Neural progenitor cell (in vitro differentiated cells): ENCODE data around the gene SDK2. TPM values are rescaled to one million over a fixed set of nuclear protein-coding genes. Genes with fewer than 3 reads are reported as not detected.

Experiments used
- DNase-seq: peaks from one replicate; pipeline ENCODE4 v3.0.0-alpha.2; 2016; ENCODE audit warnings: low spot score
- H2AFZ ChIP-seq: fragments of 200-600 bp; sonication (generic); replicated peaks from 2 replicates; pipeline ENCODE4 v1.6.1; 2016; ENCODE audit warnings: antibody characterized with exemption
- H3F3A ChIP-seq: fragments of 200-600 bp; sonication (generic); 2 replicates; pipeline ENCODE4 v1.6.1; 2016; ENCODE audit warnings: antibody characterized with exemption, low read depth
- H3K27ac ChIP-seq: fragments of 200-600 bp; sonication (generic); 2 replicates; pipeline ENCODE4 v1.5.1; 2016; ENCODE audit warnings: mild to moderate bottlenecking
- H3K27me3 ChIP-seq: fragments of 200-600 bp; sonication (generic); 2 replicates; pipeline ENCODE4 v1.6.1; 2016; ENCODE audit warnings: mild to moderate bottlenecking, moderate library complexity
- H3K36me3 ChIP-seq: fragments of 200-600 bp; sonication (generic); 2 replicates; pipeline ENCODE4 v1.5.1; 2016
- H3K4me1 ChIP-seq: fragments of 200-600 bp; sonication (generic); 2 replicates; pipeline ENCODE4 v1.6.1; 2016; ENCODE audit warnings: mixed run types
- H3K4me2 ChIP-seq: fragments of 200-600 bp; sonication (generic); 2 replicates; pipeline ENCODE4 v1.6.1; 2016
- H3K4me3 ChIP-seq: fragments of 200-600 bp; sonication (generic); 2 replicates; pipeline ENCODE4 v1.5.1; 2016
- H3K79me2 ChIP-seq: fragments of 200-600 bp; sonication (generic); 2 replicates; pipeline ENCODE4 v1.6.1; 2016; ENCODE audit warnings: low read depth
- H3K9ac ChIP-seq: fragments of 200-600 bp; sonication (generic); 2 replicates; pipeline ENCODE4 v1.6.1; 2016
- H3K9me3 ChIP-seq: fragments of 200-600 bp; sonication (generic); 2 replicates; pipeline ENCODE4 v1.5.1; 2016; ENCODE audit warnings: low read depth
- H4K20me1 ChIP-seq: fragments of 200-600 bp; sonication (generic); 2 replicates; pipeline ENCODE4 v1.6.1; 2016; ENCODE audit warnings: low read depth
- H3K27ac Mint-ChIP-seq: 3 replicates; pipeline ENCODE4 v1.8.0; 2021; ENCODE audit warnings: mixed read lengths
- H3K27me3 Mint-ChIP-seq: 2 replicates; pipeline ENCODE4 v1.8.0; 2022; ENCODE audit warnings: low read depth, mild to moderate bottlenecking, inconsistent platforms, moderate library complexity, mixed read lengths; ENCODE audit not compliant: insufficient read depth
- H3K36me3 Mint-ChIP-seq: 3 replicates; pipeline ENCODE4 v1.8.0; 2021; ENCODE audit warnings: mixed read lengths
- H3K4me1 Mint-ChIP-seq: 3 replicates; pipeline ENCODE4 v1.8.0; 2021; ENCODE audit warnings: mixed read lengths
- H3K4me3 Mint-ChIP-seq: 3 replicates; pipeline ENCODE4 v1.8.0; 2021; ENCODE audit warnings: mild to moderate bottlenecking, moderate library complexity, mixed read lengths
- H3K9me3 Mint-ChIP-seq: 3 replicates; pipeline ENCODE4 v1.8.0; 2020; ENCODE audit warnings: mixed read lengths
- CTCF ChIP-seq: fragments of 200-600 bp; sonication (generic); IDR thresholded peaks from 2 replicates; pipeline ENCODE4 v1.5.1; 2017; ENCODE audit warnings: antibody characterized with exemption, mild to moderate bottlenecking
- EZH2 ChIP-seq: fragments of 200-600 bp; sonication (generic); IDR thresholded peaks from 2 replicates; pipeline ENCODE4 v1.6.1; 2017; ENCODE audit warnings: antibody characterized with exemption, mild to moderate bottlenecking, moderate library complexity
- EZH2phosphoT487 ChIP-seq: fragments of 200-600 bp; sonication (generic); IDR thresholded peaks from 2 replicates; pipeline ENCODE4 v1.6.1; 2017; ENCODE audit warnings: antibody characterized with exemption
- total RNA-seq: library from RNA; depleted of rRNA; stranded (reverse); fragments of >200 nt; gene quantifications from 2 replicates; pipeline ENCODE4 v1.2.3, GENCODE V29; 2015; ENCODE audit warnings: low replicate concordance

Gene SDK2
- total RNA-seq, 1 donor from 2014 or later: 15.3 TPM

- no peaks in the 10 kb centered on the region for H3K9me3 Mint-ChIP-seq
- no peak overlapping the region for H2AFZ ChIP-seq
- no peaks in the 10 kb centered on the region for H3K36me3 ChIP-seq
- no peak overlapping the region for H3K4me3 Mint-ChIP-seq
- H4K20me1 ChIP-seq: peaks cover 100% of the 10 kb centered on the region
- no peaks in the 10 kb centered on the region for H3F3A ChIP-seq
- H3K27ac ChIP-seq: no peak overlapping the region
- peaks cover 83% of the 10 kb centered on the region for H3K4me1 Mint-ChIP-seq
- peaks cover 17% of the 10 kb centered on the region for H3K79me2 ChIP-seq
- no peaks in the 10 kb centered on the region for H3K27me3 ChIP-seq
- H3K36me3 Mint-ChIP-seq: no peaks in the 10 kb centered on the region
- H3K27me3 Mint-ChIP-seq: peaks cover 9% of the 10 kb centered on the region
- H3K27ac Mint-ChIP-seq: peak overlapping the region; percentile 1
- no peak overlapping the region for H3K4me3 ChIP-seq
- H3K4me2 ChIP-seq: no peak overlapping the region
- peaks cover 54% of the 10 kb centered on the region for H3K4me1 ChIP-seq
- H3K9me3 ChIP-seq: no peaks in the 10 kb centered on the region
- no peak for DNase-seq
- TF ChIP-seq EZH2: no peak
- TF ChIP-seq EZH2phosphoT487: no peak
- TF ChIP-seq CTCF: no peak
- no peak overlapping the region for H3K9ac ChIP-seq
These were observed 96.5 kb downstream of the SDK2 start for GRCh38 chr17:73547790-73548189.

DNA sequence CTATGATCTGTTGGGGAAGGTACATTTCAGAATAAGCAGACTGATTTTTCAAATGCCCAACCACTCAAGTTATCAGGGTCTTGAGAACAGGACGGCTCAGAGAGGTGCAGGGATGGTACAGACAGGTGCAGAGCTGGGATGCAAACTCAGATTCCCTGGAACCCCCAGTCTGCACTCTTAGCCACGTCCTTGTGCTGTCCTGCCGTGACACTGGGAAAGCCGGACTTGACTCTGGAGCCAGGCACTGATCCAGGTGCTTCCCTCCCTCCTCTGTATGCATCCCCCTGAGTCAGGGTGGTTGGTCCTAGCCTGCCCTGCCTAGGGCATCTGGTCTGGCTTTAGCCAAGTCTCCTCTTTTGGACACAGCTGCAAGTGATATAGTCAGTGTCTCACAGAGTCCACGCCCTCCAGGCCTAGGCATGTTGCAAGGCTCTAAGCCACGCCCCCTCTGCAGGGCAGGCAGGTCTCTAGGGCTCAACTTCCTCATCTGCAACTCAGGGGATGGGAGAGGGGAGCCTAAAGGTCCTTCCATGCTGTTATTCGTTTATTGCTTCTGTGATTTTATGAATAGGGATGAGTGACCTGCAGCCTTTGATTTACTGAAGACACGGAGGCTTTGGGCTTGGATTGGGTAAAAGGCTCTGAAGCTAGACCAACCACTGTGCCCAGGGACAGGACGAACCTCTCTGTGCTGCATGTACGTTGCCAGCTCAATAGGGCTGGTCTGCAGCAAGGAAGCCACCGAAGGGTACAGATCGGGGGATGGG is 97.3 kb downstream of the SDK2 start:
- DNase-seq: peak; percentile 70
- Histone ChIP-seq H3K9me3 (no peaks in the 10 kb centered on the region), H3K4me1 (peaks cover 61% of the 10 kb centered on the region), H3K4me2 (peak overlapping the region; percentile 22), H4K20me1 (peaks cover 100% of the 10 kb centered on the region), H3K79me2 (peaks cover 17% of the 10 kb centered on the region), H3K9ac (no peak overlapping the region), H3K27ac (no peak overlapping the region), H2AFZ (no peak overlapping the region), H3K36me3 (no peaks in the 10 kb centered on the region), H3K27me3 (no peaks in the 10 kb centered on the region), H3K4me3 (no peak overlapping the region), H3F3A (no peaks in the 10 kb centered on the region)
- Mint-ChIP-seq H3K27me3 (peaks cover 9% of the 10 kb centered on the region), H3K36me3 (no peaks in the 10 kb centered on the region), H3K9me3 (no peaks in the 10 kb centered on the region), H3K4me1 (peaks cover 84% of the 10 kb centered on the region), H3K27ac (peak overlapping the region; percentile 50), H3K4me3 (no peak overlapping the region)
- TF ChIP-seq EZH2: no peak

DNA sequence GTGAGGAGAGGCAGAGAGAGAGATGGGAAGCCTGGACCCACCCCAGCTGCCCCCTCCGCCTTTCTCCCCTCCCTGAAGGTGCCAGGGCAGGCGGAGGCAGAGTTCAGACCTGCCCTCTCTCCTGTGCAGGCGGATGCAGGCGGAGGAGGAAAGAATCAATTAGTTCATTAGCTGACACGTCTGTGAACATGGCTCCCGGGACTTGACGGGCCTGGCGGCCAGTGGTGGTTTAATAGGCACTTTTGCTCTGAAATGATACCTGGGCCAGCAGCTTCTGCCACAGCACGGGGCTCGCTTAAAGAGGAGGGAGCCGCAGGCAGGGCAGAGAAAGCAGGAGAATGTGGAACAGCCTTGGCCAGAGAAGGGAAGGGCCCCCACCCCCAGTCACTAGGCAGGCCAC is 98.1 kb downstream of the SDK2 start:
- Mint-ChIP-seq H3K27me3 (peaks cover 9% of the 10 kb centered on the region), H3K9me3 (no peaks in the 10 kb centered on the region), H3K4me1 (peaks cover 81% of the 10 kb centered on the region), H3K4me3 (no peak overlapping the region), H3K36me3 (no peaks in the 10 kb centered on the region), H3K27ac (no peak overlapping the region)
- peak overlapping the region; percentile 12 for H3K4me2 ChIP-seq
- DNase-seq: no peak
- H3K79me2 ChIP-seq: peaks cover 17% of the 10 kb centered on the region
- TF ChIP-seq EZH2 (no peak), CTCF (no peak), EZH2phosphoT487 (no peak)
- H3K27ac ChIP-seq: no peak overlapping the region
- H3K9me3 ChIP-seq: no peaks in the 10 kb centered on the region
- H3K27me3 ChIP-seq: no peaks in the 10 kb centered on the region
- peaks cover 60% of the 10 kb centered on the region for H3K4me1 ChIP-seq
- H2AFZ ChIP-seq: no peak overlapping the region
- H3K36me3 ChIP-seq: no peaks in the 10 kb centered on the region
- no peak overlapping the region for H3K4me3 ChIP-seq
- H3K9ac ChIP-seq: no peak overlapping the region
- H4K20me1 ChIP-seq: peaks cover 100% of the 10 kb centered on the region
- H3F3A ChIP-seq: no peaks in the 10 kb centered on the region
